ENCODE measurements around the gene ANKRD28.
A peak's percentile ranks its signal among the peaks of the same experiment; 100 is the strongest.
"Not testable (repeated sequence)": the region's sequence is repeated elsewhere in the genome, so short reads cannot be mapped to it uniquely, and the experiment has no call there.

ANKRD28 gene

DNA sequence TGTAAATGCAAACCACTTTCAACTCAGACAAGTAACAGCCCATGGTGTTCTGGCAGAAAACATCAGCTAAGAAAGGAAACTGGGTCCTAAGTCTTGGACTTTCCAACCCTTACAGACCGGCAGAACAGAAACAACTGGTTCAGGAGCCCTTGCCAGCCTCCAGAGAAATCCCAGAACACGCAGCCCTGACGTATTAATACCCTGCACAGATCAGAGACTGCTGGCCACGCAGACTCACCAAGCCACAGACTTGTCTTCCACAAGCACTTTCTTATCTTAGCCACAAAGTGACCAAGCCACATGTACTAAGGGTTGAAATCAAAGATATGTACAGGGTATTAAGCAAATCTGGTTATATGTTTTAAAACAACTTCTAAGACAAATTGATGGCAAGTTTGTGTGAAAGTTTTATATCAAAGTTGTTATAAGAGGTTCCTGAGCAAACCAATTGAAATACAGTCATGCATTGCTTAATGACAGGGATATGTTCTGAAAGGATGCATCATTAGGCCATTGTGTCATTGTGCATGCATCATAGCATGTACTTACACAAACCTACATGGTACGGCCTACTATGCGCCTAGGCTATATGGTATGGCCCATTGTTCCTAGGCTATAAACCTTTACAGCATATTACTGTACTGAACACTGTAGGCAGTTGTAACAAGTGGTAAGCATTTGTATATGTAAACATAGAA, 159.4 kb downstream of the ANKRD28 start:
- DNase-seq (ENCODE audit: low read depth in 2 of 2, low spot score in 1 of 2) = no peak

DNA sequence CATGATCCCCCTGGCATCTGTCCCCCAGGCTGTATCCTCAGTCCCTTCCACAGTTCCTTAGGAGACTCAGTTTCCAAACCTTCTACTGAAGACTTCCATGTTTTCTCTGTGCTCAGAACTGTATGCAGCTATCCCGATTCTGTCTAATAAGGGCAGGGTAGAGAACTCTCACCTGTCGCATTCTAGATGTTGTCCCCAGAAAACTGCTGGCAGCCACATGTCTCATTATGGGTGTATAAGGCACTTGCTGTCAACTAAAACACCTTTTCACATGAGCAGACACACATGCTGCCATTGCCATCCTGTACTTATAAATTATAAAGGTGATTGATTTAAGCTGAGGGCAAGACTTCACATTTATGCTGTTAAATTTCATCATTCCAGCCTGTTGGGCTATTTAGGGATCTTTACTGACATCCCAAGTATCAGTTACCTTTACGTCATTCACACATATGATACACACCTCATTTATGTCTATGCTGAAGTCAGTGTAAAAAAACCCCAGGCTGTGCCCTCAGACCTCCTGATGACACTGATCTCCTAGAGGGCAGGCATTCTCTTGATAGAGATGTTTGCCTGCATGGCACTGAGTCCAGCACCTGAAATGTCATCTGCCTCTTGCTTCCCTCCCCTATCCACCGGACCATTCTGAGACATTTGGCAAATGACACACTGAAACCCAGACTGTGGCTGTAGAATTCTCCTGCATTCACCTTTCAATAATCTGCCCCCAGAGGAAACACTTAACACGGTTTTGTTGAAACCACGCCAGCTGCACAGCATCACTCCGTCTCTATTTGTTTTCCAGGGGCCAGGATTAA, 160.4 kb downstream of the ANKRD28 start:
- no peak for DNase-seq (ENCODE audit: low read depth in 2 of 2, low spot score in 1 of 2)

DNA sequence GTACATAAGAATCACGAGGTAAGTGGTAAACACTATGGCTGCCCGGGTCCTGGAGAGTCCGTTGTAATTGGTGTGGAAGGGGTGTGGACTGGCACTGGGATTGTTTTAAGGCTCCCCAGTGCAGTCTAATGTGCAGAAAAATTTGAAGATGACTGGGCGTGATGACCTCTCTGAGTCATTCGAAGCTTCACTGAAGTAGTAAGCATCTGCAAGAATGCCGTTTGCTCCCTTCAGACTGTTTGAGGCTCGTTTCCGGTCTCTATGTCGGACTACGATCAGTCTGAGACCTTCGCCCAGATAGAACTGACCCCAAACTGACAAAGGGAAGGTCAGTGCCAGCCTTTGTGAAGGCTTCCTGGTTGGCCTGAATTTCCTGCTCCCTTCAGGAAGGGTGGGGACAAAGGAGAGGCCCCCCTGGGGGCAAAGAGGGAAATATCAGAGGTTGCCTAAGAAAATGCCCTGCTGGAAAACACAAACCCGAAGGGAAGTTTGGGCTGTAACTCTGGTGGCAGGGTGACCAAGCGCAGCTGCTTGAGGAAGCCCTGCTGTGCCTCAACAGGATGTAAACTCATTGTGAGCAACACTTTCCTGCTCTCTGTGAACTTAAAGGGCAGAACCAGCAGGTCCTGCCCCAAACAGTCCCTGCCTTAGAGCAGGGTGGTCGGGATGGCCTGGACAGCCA, 161.6 kb downstream of the ANKRD28 start:
- DNase-seq (ENCODE audit: low read depth in 2 of 2, low spot score in 1 of 2) = no peak

DNA sequence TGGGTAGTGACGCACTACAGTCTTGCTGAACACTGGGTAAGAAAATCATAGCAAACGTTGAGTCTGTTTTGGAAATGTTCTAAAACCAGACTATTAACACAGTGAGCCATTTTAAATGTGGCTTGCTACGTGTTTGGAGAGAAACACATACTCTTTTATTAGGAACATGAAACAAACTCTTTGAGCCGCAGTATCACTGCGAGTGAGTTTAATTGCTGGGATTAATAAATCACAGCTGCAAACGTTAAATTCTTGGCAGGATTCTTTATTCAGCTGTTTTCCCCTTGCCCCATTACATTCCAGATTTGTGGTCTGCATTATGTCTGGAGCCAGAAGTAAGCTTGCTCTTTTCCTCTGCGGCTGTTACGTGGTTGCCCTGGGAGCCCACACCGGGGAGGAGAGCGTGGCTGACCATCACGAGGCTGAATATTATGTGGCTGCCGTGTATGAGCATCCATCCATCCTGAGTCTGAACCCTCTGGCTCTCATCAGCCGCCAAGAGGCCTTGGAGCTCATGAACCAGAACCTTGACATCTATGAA, 162.6 kb downstream of the ANKRD28 start:
- no peak for DNase-seq (ENCODE audit: low read depth in 2 of 2, low spot score in 1 of 2)

DNA sequence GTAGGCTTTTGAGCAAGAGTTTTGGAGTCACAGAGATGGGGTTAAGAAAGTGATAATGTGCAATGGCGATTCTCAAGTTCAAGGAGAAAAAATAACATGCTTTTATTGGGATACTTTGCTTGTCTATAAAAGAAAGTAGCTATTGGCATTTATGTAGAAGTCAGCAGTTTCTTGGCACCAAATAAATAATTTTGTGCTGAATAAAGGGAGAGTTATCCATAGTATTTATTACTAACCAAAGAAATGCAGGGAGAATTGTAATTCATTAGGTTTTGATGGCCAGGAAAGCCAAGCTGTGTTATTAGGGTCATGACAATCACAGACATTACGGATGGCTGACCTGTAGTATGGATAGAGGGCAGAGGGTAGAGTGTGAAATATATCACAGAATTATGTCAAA, 163.1 kb downstream of the ANKRD28 start:
- DNase-seq (ENCODE audit: low read depth in 2 of 2, low spot score in 1 of 2) = no peak

DNA sequence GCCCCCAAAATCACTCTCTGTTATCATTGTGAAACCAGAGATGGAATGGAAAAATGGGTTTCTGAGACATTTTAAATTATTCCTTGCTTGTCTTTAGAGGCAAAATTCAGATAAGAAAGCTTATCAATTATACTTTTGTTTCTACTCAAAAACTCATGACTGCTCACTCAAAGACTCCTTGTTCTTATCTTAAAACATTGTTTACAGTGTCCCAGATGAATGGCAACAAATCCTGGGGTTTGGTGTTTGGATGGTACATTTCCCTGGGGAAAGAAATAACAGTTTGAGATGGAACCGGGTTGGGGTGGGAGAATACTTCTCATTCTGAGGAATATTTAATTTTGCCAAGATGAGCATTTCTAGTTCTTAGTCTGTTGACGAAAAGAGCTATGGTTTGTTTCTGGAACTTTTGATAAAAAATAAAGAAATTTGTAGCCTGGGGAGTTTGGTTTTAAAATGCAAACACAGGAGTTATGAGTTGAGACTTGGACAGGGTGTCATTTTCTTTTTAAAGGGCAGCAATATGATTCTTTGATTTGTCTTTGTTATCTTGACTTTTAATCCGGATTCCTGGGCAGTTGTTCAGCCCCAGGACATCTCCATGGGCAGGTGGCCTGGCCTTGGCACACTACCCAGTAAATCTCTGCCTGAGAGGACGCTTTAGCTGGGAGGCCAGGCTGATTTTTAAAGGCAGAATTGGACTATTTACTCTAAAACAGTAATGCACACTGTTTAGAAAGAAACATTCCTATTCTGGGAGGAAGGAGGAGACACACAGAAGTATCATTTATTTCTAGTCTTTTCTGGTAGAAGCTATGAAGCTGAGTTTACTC, 163.8 kb downstream of the ANKRD28 start:
- DNase-seq (ENCODE audit: low read depth in 2 of 2, low spot score in 1 of 2) = no peak

DNA sequence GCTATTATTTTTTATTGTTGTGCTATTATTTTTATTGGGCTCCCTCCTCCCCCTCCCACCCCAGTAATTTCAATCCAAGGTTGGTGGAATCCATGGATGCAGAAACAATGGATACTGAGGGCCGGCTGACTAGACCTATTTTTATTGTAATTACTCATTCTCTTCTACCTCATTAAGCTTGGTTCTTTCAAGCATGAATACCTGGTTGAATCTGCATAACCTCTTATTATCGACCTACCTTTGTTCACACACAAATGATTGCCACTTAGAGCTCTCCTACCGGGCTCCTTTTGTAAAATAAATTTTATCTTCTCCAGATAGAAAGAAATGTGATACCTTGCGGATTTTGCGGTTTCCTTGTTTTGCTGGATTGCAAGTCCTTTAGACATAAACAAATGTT, 164.6 kb downstream of the ANKRD28 start:
- DNase-seq (ENCODE audit: low read depth in 2 of 2, low spot score in 1 of 2) = no peak

DNA sequence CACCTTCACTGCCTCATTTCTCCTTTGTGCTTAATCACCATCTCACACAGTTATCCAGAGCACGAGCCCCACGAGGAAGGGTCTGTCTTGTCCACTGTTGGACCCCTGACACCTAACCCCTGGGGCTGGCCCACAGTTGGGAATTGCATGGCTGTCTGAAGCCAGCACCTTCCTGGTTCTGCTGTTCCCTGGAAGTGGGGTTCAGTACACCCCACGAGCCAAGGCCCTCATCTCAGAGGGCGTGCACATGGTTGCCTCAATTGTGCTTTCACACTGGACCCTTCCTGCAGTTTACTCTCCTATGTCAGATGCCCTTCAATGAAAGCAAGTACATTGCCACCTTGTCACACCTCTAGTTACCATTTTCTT, 165.6 kb downstream of the ANKRD28 start:
- no peak for DNase-seq (ENCODE audit: low read depth in 2 of 2, low spot score in 1 of 2)

DNA sequence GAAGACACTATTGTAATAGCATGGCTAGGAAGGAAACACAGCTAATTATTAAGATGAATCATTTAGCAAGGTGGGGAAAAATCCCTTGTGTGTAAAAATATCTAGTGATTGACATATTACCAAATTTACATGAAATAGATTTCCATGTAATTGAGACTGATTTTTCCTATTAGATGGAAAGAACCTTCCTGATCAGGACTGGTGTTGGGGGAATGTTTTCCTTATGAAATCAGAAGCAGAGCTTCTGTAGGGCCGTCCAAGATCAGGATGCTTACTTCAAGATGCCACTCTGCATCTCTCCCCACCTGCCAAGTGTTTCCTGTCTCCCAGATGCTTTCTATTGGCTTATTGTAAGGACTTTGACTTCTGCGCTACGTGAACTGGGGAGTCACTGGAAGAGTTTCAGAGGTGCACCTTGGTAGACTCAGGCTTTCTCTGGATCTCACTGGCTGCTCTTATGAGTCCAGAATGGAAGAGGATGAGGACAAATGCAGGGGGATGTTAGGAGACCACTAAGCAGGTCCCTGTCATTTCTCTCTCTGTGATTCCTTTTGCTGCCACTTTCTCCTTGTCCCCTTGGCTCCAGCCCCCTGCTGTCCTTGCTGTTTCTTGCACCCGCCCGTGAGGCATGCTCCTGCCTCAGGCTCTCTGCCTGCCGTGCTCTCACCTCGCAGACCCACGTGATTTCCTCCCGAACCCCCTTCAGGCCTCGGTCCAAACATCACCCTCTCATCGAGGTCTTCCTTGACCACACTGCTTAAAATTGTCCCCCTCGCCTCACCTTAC, 166.2 kb downstream of the ANKRD28 start:
- DNase-seq (ENCODE audit: low read depth in 2 of 2, low spot score in 1 of 2) = no peak

DNA sequence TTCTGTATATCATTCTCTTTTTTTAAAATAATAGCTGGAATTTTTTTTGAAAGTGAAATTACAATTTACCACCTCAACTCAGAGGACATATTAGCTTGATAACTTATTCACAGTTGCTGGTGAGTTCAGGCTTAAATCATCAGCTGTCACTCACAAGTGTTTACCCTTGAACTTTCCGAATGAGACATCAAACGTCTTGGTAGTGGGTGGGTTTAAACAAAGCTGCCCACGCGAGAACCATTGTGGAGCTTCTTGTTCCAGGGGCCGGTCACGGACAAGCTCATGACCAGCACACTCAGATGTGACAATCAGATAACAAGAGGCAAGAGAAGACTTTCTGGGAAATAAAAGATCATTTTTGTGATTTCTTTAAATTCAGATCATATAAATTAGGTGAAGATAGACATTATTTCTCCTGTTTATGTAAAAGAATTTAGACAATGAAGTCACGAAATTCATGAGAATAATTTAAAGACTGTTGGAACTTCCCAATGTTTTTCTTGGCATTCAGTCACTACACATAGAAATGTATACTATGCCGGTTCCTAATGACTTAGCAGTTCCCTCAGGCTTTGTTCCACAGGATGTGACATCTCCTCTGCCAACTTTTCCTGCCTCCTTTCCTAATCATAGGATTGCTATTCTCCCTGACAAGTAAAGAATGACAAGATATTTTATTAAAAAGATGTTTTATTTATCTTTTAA, 167.0 kb downstream of the ANKRD28 start:
- no peak for DNase-seq (ENCODE audit: low read depth in 2 of 2, low spot score in 1 of 2)

DNA sequence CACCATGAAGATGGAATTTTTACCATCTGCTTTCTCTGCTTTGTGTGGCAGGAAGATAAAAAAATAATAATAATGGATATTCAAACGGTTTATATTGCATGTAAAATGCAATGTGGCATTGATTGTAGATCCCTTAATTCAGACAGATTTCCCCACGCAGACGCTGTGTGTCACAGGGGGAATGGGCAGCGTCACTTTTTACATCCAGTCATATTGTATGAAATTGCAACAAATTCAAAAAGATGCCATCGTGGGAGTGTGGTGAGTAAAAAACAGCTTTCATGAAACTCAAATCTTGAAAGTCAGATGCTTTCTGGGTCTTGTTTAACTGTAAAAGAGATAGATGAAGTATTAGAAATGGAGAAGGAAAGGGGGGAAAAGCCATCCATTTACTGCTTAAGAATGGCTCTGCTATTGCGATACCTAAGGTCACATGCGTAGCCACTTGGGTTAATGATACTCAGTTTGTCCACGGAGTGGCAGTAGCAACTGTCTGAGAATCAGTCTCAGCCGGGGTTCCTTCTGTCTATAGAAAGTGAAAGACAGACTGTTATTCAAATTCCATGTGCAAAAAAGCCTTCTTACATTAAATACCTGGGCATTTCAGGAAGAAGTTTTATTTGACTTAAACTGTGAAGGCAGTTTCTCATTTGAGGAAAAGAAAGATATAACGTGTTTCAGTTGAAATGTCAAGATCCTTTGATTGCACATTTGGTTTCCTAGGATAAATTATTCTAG, 167.8 kb downstream of the ANKRD28 start:
- DNase-seq (ENCODE audit: low read depth in 2 of 2, low spot score in 1 of 2) = peak in 1 of 2 donors; percentile 43

DNA sequence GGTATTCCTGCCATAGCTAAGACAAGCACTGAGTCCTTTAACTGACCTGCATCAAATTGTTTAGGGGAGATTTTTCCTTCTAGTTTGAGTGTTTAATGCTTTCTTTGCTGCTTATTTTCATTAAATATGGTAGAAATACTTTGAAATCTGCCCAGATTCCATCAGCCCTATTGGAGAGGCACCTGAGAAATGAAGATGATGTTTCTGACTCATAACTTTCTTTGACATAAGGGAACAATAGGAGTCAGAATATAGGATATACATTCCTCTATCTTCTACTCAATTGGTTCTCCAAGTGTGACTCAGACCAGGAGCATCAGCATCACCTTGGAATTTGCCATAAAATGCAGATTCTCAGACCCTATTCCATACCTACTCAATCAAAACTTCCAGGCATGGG, 168.8 kb downstream of the ANKRD28 start:
- DNase-seq (ENCODE audit: low read depth in 2 of 2, low spot score in 1 of 2) = no peak

DNA sequence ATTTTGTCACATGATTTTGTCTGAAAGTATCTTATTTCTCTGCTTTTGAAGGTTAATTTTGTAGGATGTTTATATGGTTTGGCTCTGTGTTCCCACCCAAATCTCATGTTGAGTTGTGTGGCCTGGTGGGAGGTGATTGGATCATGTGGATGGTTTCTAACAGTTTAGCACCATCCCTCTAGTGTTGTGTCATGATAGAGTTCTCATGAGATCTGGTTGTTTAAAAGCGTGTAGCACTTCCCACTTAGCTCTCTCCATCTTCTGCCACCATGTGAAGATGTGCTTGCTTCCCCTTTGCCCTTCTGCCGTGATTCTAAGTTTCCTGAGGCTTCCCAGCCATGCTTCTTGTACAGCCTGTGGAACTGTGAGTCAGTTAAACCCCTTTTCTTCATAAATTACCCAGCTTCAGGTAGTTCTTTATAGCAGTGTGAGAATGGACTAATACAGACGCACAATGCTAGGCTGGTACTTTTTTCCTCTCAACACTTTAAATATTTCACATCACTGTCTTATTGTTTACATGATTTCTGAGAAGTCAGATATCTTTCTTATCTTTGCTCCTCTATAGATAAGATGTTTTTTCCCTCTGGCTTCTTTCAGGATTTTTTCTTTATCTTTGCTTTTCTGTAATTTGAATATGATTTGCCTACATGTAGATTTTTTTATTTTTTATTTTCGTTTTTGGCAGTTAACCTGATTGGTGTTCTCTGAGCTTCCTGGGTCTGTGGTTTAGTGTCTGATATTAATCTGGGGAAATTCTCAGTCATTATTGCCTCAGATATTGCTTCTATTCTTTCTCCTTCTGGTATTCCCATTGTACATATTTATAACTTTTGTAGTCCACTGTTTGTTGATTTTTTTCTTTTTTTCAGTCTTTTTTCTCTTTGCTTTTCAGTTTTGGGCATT, 174.0 kb downstream of the ANKRD28 start:
- DNase-seq (ENCODE audit: low read depth in 2 of 2, low spot score in 1 of 2) = no peak

DNA sequence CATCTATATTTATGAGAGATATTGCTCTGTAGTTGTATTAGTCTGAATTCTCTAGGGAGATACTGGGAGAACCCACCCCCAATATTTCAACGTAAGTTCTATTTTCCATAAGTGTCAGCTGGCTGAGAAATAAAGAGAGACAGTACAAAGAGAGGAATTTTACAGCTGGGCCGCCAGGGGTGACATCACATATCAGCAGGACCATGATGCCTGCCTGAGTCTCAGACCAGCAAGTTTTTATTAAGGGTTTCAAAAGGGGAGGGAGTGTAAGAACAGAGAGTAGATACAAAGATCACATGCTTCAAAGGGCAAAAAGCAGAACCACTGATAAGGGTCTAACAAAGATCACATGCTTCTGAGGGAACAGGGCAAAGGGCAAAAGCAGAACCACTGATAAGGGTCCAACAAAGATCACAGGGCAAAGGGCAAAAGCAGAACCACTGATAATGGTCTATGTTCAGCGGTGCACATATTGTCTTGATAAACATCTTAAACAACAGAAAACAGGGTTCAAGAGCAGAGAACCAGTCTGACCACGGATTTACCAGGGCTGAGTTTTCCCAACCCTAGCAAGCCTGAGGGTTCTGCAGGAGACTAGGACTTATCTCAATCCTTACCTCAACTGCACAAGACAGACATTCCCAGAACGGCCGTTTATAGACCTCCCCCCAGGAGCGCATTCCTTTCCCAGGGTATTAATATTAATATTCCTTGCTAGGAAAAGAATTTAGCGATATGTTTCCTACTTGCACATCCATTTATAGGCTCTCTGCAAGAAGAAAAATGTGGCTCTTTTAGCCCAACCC, 177.9 kb downstream of the ANKRD28 start:
- not testable (repeated sequence) for DNase-seq (ENCODE audit: low read depth in 2 of 2, low spot score in 1 of 2)

Data from stimulated activated CD8-positive, alpha-beta memory T cell treated with anti-CD3 and anti-CD28 coated beads, Interleukin-4, amount 100 ng/mL, for 1 hour (primary cell).